OCI-LY7 (cell line): ENCODE data around the gene ITSN1.

ENCODE experiments used
- CTCF ChIP-seq: fragments of 200-600 bp; sonication (generic); conservative IDR thresholded peaks from 2 replicates; pipeline ENCODE4 v1.5.1; 2014; ENCODE audit warnings: mild to moderate bottlenecking, antibody characterized with exemption, low read length, moderate library complexity, mixed read lengths
- EZH2phosphoT487 ChIP-seq: fragments of 200-600 bp; sonication (generic); IDR thresholded peaks from 2 replicates; pipeline ENCODE4 v1.6.1; 2018; ENCODE audit warnings: low read depth, borderline replicate concordance, mild to moderate bottlenecking, mixed run types, antibody characterized with exemption, low read length, moderate library complexity, mixed read lengths

- TF ChIP-seq CTCF (no peak), EZH2phosphoT487 (no peak)
Observed at GRCh38 chr21:33622253-33622652, 20.0 kb upstream of the ITSN1 start.
